Lower leg skin (tissue), 4 donors: ENCODE data around the gene LDLRAD3. TPM values are rescaled to one million over a fixed set of nuclear protein-coding genes. Genes with fewer than 3 reads are reported as not detected.
"Not testable (repeated sequence)": the region's sequence is repeated elsewhere in the genome, so short reads cannot be mapped to it uniquely, and the experiment has no call there.

Experiments used
- DNase-seq, 2 donors: peaks; one replicate each; pipeline ENCODE4 v3.0.0-alpha.2; 2019; ENCODE audit warnings: low spot score in 2 of 2
- H3K4me3 ChIP-seq: fragments of 200-600 bp; sonication (generic); 2 replicates; pipeline ENCODE4 v1.5.1; 2017; ENCODE audit warnings: mild to moderate bottlenecking, low read depth; ENCODE audit not compliant: poor library complexity, severe bottlenecking
- POLR2A ChIP-seq, 2 donors: fragments of 450-650 bp; IDR thresholded peaks; one replicate each; pipeline ENCODE4 v1.6.1; 2016 to 2017; ENCODE audit warnings: antibody characterized with exemption in 2 of 2, mild to moderate bottlenecking in 1 of 2, moderate library complexity in 1 of 2
- WGBS, 2 donors: methylation state at CpG; one replicate each; pipeline ENCODE4 v1.1.5; 2018; 5-methylcytosine and 5-hydroxymethylcytosine counted together
- intact Hi-C: fragments of 100-400 bp; cut with DNase I; formaldehyde crosslinking; loops from one replicate; pipeline ENCODE4 v1.15.0; 2023; ENCODE audit warnings: low total_unique reads
- total RNA-seq, 4 donors: library from RNA; depleted of rRNA; stranded (reverse); fragments of >200 nt; gene quantifications; one replicate each; pipeline ENCODE4 v1.1.0, GENCODE V29; 2016
- TF ChIP-seq, protein P1 (sequence below), 3 donors: fragments of 450-650 bp; IDR thresholded peaks; one replicate each; pipeline ENCODE4 v1.5.1; 2016; ENCODE audit warnings: antibody characterized with exemption in 3 of 3, mild to moderate bottlenecking in 3 of 3, moderate library complexity in 2 of 3

Gene LDLRAD3
- total RNA-seq, 4 donors from 2014 or later, result 18.6 to 42.6 (median 25.5) TPM

DNA sequence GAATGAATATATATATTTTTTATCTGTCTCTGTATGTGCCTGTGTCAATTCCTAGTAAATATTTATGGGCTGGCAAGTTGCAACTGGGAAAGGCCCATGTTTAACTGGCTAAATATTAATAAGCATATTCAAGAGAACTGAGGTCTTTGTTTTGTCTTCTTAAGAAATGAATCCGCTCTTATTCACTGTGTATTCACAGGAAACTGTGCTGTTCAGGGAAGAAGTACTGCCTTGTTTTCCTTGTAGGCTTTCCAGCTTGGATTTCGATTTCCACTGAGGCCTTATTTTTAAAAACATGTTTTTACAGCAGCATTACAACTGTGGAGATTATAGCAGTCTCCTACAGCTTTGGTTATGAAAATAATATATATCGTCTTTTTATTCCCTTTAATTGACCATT lies 64.7 kb downstream of the LDLRAD3 start:
- intact Hi-C loops, result no loop called here
- no peak for DNase-seq
- no peak overlapping the region for H3K4me3 ChIP-seq
- no peak for TF ChIP-seq POLR2A (IDR thresholded peaks at IDR 0.05)
- TF ChIP-seq, protein P1, sequence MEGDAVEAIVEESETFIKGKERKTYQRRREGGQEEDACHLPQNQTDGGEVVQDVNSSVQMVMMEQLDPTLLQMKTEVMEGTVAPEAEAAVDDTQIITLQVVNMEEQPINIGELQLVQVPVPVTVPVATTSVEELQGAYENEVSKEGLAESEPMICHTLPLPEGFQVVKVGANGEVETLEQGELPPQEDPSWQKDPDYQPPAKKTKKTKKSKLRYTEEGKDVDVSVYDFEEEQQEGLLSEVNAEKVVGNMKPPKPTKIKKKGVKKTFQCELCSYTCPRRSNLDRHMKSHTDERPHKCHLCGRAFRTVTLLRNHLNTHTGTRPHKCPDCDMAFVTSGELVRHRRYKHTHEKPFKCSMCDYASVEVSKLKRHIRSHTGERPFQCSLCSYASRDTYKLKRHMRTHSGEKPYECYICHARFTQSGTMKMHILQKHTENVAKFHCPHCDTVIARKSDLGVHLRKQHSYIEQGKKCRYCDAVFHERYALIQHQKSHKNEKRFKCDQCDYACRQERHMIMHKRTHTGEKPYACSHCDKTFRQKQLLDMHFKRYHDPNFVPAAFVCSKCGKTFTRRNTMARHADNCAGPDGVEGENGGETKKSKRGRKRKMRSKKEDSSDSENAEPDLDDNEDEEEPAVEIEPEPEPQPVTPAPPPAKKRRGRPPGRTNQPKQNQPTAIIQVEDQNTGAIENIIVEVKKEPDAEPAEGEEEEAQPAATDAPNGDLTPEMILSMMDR (IDR thresholded peaks at IDR 0.05), result no peak
- 67 to 75% methylated on average over 3 of the region's 3 CpGs for WGBS, 2 donors

- H3K4me3 ChIP-seq, result no peak overlapping the region
- TF ChIP-seq POLR2A (IDR thresholded peaks at IDR 0.05), result no peak
- TF ChIP-seq, protein P1 (IDR thresholded peaks at IDR 0.05), result no peak
- no peak for DNase-seq
- WGBS, 2 donors, result 23 to 34% methylated on average over 4 of the region's 4 CpGs
- intact Hi-C loops, result no loop called here
Measured at GRCh38 chr11:36009473-36009872, 65.6 kb downstream of the LDLRAD3 start.

GRCh38 chr11:36010010-36010740 lies 66.3 kb downstream of the LDLRAD3 start:
- DNase-seq, result no peak
- TF ChIP-seq POLR2A (IDR thresholded peaks at IDR 0.05), result no peak
- TF ChIP-seq, protein P1 (IDR thresholded peaks at IDR 0.05), result no peak

DNA sequence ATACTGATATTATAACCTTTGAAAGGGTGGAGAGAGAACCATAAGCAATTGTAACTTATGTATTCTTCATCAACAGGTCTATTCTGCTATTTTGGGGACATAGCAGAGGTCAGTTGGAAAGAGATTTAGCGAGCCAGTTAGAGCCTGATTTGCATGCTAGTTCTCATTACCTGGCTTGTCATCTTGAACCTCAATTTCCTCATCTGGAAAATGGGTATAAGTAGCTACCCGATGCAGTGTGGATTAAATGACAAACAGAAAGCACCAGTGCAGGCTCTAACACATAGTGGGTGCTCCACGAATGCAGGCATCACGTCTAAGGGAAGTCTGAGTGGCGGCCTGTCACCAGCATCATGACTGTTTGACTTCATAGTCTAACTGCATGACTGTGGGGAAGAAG lies 67.7 kb downstream of the LDLRAD3 start:
- no peak for DNase-seq
- no peak for TF ChIP-seq POLR2A (IDR thresholded peaks at IDR 0.05)
- TF ChIP-seq, protein P1 (IDR thresholded peaks at IDR 0.05), result no peak
- no peak overlapping the region for H3K4me3 ChIP-seq
- WGBS, 2 donors, result 92 to 93% methylated on average over 5 of the region's 5 CpGs
- intact Hi-C loops, result no loop called here

More at GRCh38 chr11:36010010-36010740, 66.3 kb downstream of the LDLRAD3 start:
- no peak overlapping the region for H3K4me3 ChIP-seq
- intact Hi-C loops, result no loop called here
- WGBS, 2 donors, result 40 to 52% methylated on average over 2 of the region's 2 CpGs

DNA sequence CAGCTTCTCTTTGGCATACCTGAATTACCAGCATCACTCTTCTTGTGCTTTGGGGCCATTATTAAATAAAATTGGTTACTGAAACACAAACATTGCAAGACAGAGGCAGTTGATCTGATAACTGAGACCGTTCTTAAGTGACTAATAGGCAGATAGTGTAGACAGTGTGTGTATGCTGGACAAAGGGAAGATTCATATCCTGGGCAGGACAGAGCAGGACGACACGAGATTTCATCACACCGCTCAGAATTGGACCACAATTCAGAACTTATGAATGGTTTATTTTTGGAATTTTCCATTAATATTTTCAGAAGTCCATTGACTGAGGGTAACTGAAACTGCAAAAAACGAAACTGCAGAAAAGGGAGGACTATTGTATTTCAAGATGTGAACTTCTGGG lies 68.6 kb downstream of the LDLRAD3 start:
- no peak overlapping the region for H3K4me3 ChIP-seq
- 43 to 50% methylated on average over 5 of the region's 5 CpGs for WGBS, 2 donors
- intact Hi-C loops, result no loop called here
- DNase-seq, result no peak
- TF ChIP-seq POLR2A (IDR thresholded peaks at IDR 0.05), result no peak

- 81% methylated on average over 2 of the region's 2 CpGs for WGBS, 2 donors
- intact Hi-C loops, result no loop called here
Measured at GRCh38 chr11:36012979-36013378, 69.1 kb downstream of the LDLRAD3 start.

DNA sequence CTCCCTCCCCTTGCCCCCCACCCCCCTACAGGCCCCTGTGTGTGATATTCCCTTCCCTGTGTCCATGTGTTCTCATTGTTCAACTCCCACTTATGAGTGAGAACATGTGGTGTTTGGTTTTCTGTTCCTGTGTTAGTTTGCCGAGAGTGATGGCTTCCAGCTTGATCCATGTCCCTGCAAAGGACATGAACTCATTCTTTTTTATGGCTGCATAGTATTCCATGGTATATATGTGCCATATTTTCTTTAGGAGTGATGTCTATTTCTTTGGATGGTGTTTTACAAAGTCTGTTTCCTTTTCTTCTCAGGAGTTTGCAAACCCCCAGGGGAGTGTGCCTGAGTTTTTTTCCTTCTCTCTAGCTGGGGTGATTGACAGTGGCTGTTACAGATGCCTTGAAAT lies 69.6 kb downstream of the LDLRAD3 start:
- intact Hi-C loops, DNase-seq, H3K4me3 ChIP-seq: not testable (repeated sequence)
- WGBS, 2 donors, result 72% methylated on average over 1 of the region's 1 CpG

More at GRCh38 chr11:36012979-36013378, 69.1 kb downstream of the LDLRAD3 start:
- TF ChIP-seq POLR2A (IDR thresholded peaks at IDR 0.05), result no peak
- TF ChIP-seq, protein P1 (IDR thresholded peaks at IDR 0.05), result no peak
- no peak overlapping the region for H3K4me3 ChIP-seq
- no peak for DNase-seq
